NB4 (cell line): Measurements from ENCODE around the gene CPN2.

Experiments used
- POLR2A ChIP-seq: IDR thresholded peaks from 2 replicates; pipeline ENCODE4 v1.6.1; 2011; ENCODE audit warnings: mild to moderate bottlenecking; ENCODE audit not compliant: insufficient read length; ENCODE audit errors: extremely low read depth
- TF ChIP-seq, protein P1 (sequence below): IDR thresholded peaks from one replicate; pipeline ENCODE4 v1.5.1; 2012; ENCODE audit warnings: low read depth, low read length
- TF ChIP-seq, protein P2 (sequence below): IDR thresholded peaks from 2 replicates; pipeline ENCODE4 v1.6.1; 2011; ENCODE audit warnings: low read depth, low read length

GRCh38 chr3:194384156-194384555 lies 33.0 kb upstream of the CPN2 start:
- TF ChIP-seq, protein P1, sequence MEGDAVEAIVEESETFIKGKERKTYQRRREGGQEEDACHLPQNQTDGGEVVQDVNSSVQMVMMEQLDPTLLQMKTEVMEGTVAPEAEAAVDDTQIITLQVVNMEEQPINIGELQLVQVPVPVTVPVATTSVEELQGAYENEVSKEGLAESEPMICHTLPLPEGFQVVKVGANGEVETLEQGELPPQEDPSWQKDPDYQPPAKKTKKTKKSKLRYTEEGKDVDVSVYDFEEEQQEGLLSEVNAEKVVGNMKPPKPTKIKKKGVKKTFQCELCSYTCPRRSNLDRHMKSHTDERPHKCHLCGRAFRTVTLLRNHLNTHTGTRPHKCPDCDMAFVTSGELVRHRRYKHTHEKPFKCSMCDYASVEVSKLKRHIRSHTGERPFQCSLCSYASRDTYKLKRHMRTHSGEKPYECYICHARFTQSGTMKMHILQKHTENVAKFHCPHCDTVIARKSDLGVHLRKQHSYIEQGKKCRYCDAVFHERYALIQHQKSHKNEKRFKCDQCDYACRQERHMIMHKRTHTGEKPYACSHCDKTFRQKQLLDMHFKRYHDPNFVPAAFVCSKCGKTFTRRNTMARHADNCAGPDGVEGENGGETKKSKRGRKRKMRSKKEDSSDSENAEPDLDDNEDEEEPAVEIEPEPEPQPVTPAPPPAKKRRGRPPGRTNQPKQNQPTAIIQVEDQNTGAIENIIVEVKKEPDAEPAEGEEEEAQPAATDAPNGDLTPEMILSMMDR: no peak
- TF ChIP-seq, protein P2, sequence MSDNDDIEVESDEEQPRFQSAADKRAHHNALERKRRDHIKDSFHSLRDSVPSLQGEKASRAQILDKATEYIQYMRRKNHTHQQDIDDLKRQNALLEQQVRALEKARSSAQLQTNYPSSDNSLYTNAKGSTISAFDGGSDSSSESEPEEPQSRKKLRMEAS: no peak
- no peak for TF ChIP-seq POLR2A
